GM23338 (cell line): ENCODE results near the gene GNB4. TPM values are rescaled to one million over a fixed set of nuclear protein-coding genes. Genes with fewer than 3 reads are reported as not detected.

Experiments
- ATAC-seq: fragments of 200-7000 bp; cut with Tn5 transposase; 3 replicates; pipeline ENCODE4 v1.9.1; 2020
- DNase-seq: peaks from one replicate; pipeline ENCODE4 v3.0.0-alpha.2; 2015; ENCODE audit warnings: low spot score
- H2AFZ ChIP-seq: fragments of 200-600 bp; sonication (generic); 2 replicates; pipeline ENCODE4 v1.8.0; 2016; ENCODE audit warnings: antibody characterized with exemption, mild to moderate bottlenecking, moderate library complexity
- H3F3A ChIP-seq: fragments of 200-600 bp; sonication (generic); replicated peaks from 2 replicates; pipeline ENCODE4 v1.8.0; 2017; ENCODE audit warnings: antibody characterized with exemption, mixed run types, low read depth
- H3K27ac ChIP-seq: fragments of 200-600 bp; sonication (generic); 2 replicates; pipeline ENCODE4 v1.6.1; 2016; ENCODE audit warnings: low read depth
- H3K27me3 ChIP-seq: fragments of 200-600 bp; sonication (generic); 2 replicates; pipeline ENCODE4 v1.8.0; 2016; ENCODE audit warnings: mild to moderate bottlenecking, mixed run types, moderate library complexity; ENCODE audit not compliant: insufficient read depth
- H3K36me3 ChIP-seq: fragments of 200-600 bp; sonication (generic); 2 replicates; pipeline ENCODE4 v1.8.0; 2016; ENCODE audit warnings: mild to moderate bottlenecking; ENCODE audit not compliant: insufficient read depth
- H3K4me1 ChIP-seq: fragments of 200-600 bp; sonication (generic); 2 replicates; pipeline ENCODE4 v1.8.0; 2016; ENCODE audit warnings: mild to moderate bottlenecking, moderate library complexity; ENCODE audit not compliant: insufficient read depth
- H3K4me2 ChIP-seq: fragments of 200-600 bp; sonication (generic); 2 replicates; pipeline ENCODE4 v1.7.1; 2017; ENCODE audit warnings: mixed run types
- H3K4me3 ChIP-seq: fragments of 200-600 bp; sonication (generic); 2 replicates; pipeline ENCODE4 v1.6.1; 2016; ENCODE audit warnings: mixed run types
- H3K79me2 ChIP-seq: fragments of 200-600 bp; sonication (generic); replicated peaks from 2 replicates; pipeline ENCODE4 v1.8.0; 2017; ENCODE audit warnings: mild to moderate bottlenecking; ENCODE audit not compliant: insufficient read depth
- H3K9me2 ChIP-seq: fragments of 200-600 bp; sonication (generic); 2 replicates; pipeline ENCODE4 v1.8.0; 2017; ENCODE audit not compliant: insufficient read depth
- H4K20me1 ChIP-seq: fragments of 200-600 bp; sonication (generic); replicated peaks from 2 replicates; pipeline ENCODE4 v1.8.0; 2017; ENCODE audit warnings: mild to moderate bottlenecking; ENCODE audit not compliant: insufficient read depth
- H3K27ac Mint-ChIP-seq: 2 replicates; pipeline ENCODE4 v1.8.0; 2020; ENCODE audit warnings: inconsistent platforms, mild to moderate bottlenecking, moderate library complexity, mixed read lengths
- H3K27me3 Mint-ChIP-seq: 3 replicates; pipeline ENCODE4 v1.8.0; 2022; ENCODE audit warnings: low read depth, mild to moderate bottlenecking, moderate library complexity, mixed read lengths, inconsistent platforms; ENCODE audit not compliant: insufficient read depth, poor library complexity
- H3K36me3 Mint-ChIP-seq: 3 replicates; pipeline ENCODE4 v1.8.0; 2021; ENCODE audit warnings: low read depth, mild to moderate bottlenecking, inconsistent platforms, moderate library complexity, mixed read lengths
- H3K4me1 Mint-ChIP-seq: 3 replicates; pipeline ENCODE4 v1.8.0; 2020; ENCODE audit warnings: mild to moderate bottlenecking, inconsistent platforms, mixed read lengths
- H3K4me3 Mint-ChIP-seq: 3 replicates; pipeline ENCODE4 v1.8.0; 2021; ENCODE audit warnings: moderate library complexity, mild to moderate bottlenecking, inconsistent platforms, mixed read lengths
- H3K9me3 Mint-ChIP-seq: 3 replicates; pipeline ENCODE4 v1.8.0; 2020; ENCODE audit warnings: moderate library complexity, mild to moderate bottlenecking, inconsistent platforms, mixed read lengths
- CREB1 ChIP-seq: fragments of 250-450 bp; sonication (Bioruptor Pico); IDR thresholded peaks from 2 replicates; pipeline ENCODE4 v1.5.0; 2020; ENCODE audit warnings: low read depth, mild to moderate bottlenecking, moderate library complexity
- EZH2 ChIP-seq: fragments of 200-600 bp; sonication (generic); IDR thresholded peaks from one replicate; pipeline ENCODE4 v1.8.0; 2017; ENCODE audit warnings: antibody characterized with exemption, mild to moderate bottlenecking, low read depth; ENCODE audit not compliant: unreplicated experiment
- EZH2phosphoT487 ChIP-seq: fragments of 200-600 bp; sonication (generic); IDR thresholded peaks from one replicate; pipeline ENCODE4 v1.8.1; 2018; ENCODE audit warnings: antibody characterized with exemption; ENCODE audit not compliant: unreplicated experiment
- JUNB ChIP-seq: IDR thresholded peaks from one replicate; pipeline ENCODE4 v1.6.1; 2016; ENCODE audit warnings: antibody characterized with exemption; ENCODE audit not compliant: unreplicated experiment
- NANOG ChIP-seq: IDR thresholded peaks from 2 replicates; pipeline ENCODE4 v1.6.1; 2016; ENCODE audit warnings: antibody characterized with exemption, borderline replicate concordance
- POLR2AphosphoS5 ChIP-seq: IDR thresholded peaks from 2 replicates; pipeline ENCODE4 v1.6.1; 2016; ENCODE audit warnings: antibody characterized with exemption, low read depth
- STAT1 ChIP-seq: IDR thresholded peaks from one replicate; pipeline ENCODE4 v1.6.1; 2016; ENCODE audit warnings: antibody characterized with exemption; ENCODE audit not compliant: unreplicated experiment
- ZNF114 ChIP-seq: fragments of 250-450 bp; sonication (Bioruptor Pico); IDR thresholded peaks from 2 replicates; pipeline ENCODE4 v1.5.0; 2020; ENCODE audit warnings: mild to moderate bottlenecking, moderate library complexity
- ZNF331 ChIP-seq: fragments of 250-450 bp; sonication (Bioruptor Pico); IDR thresholded peaks from 2 replicates; pipeline ENCODE4 v1.5.0; 2020; ENCODE audit warnings: low read depth, mild to moderate bottlenecking, moderate library complexity
- polyA plus RNA-seq: library from polyadenylated mRNA; unstranded; fragments of >200 nt; fragmentation: Nextera tagmentation; extraction: Ambion mirVana; gene quantifications from 2 replicates; pipeline ENCODE4 v1.2.1, GENCODE V29; 2016
- total RNA-seq: library from RNA; depleted of rRNA; stranded (reverse); fragments of >200 nt; shearing (Covaris generic); gene quantifications from 2 replicates; pipeline ENCODE4 v1.2.3, GENCODE V29; 2014
- TF ChIP-seq, protein P1 (sequence below): IDR thresholded peaks from one replicate; pipeline ENCODE4 v1.6.1; 2018; ENCODE audit warnings: antibody characterized with exemption; ENCODE audit not compliant: unreplicated experiment
- TF ChIP-seq, protein P2 (sequence below): fragments of 250-450 bp; sonication (Bioruptor Pico); IDR thresholded peaks from 2 replicates; pipeline ENCODE4 v1.5.0; 2020; ENCODE audit warnings: mild to moderate bottlenecking, moderate library complexity
- TF ChIP-seq, protein P3 (sequence below): IDR thresholded peaks from 2 replicates; pipeline ENCODE4 v1.6.1; 2016; ENCODE audit warnings: antibody characterized with exemption

GNB4 gene
- total and polyA plus RNA-seq, 2 experiments from 2014 or later = 11.3 to 28.4 TPM

DNA sequence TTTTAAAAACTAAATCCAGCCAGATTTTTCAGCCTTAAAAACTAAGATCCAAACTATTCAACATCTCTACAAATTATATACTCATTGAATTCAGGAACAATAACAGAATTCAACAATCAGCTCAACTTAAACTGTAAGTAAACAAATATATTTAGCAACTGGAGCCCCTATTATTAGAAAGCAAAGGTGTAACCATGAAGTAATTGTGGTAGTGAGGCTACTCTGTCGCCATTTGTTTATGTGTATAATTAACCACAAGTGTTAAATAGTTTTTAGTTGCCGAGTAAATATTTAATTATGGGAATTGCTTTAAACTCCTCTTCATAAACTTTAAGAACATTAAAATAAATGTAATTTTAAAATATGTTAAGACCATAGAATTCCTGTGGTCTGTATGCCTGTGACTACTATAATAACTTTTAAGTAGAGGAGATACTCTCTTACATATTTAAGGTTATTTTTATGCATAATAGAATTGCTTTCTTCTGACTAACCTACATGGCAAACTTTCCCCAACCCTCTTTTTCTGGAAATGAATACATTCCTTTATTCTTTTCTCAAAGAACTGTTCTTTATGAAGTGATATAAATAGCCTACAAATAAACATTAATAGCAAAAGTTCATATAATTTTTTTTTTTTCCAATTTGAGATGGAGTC is 52.6 kb downstream of the GNB4 start:
- no peak for TF ChIP-seq EZH2
- H3K4me2 ChIP-seq = no peak overlapping the region
- ATAC-seq = no peak

DNA sequence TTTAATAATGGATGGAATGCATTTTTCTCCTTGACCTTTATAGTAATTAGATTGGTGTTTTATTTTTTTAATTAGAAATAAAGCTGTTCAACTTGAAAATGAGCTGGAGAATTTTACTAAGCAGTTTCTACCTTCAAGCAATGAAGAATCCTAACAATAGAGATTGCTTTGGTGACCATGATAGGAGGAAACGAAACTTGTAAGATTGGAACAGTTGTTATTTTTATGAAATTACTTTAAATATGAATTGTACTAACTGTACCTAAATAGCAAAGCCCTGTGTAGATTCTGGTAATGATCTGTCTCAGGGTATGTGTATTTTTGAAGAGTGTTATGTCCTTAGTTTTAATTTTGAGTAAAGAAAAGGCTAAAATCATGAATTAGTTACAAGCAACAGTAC is 59.4 kb downstream of the GNB4 start:
- no peak overlapping the region for H3K4me3 ChIP-seq
- peaks cover 2% of the 10 kb centered on the region for H3K27me3 Mint-ChIP-seq
- H3K36me3 Mint-ChIP-seq = peaks cover 18% of the 10 kb centered on the region; the same call in 2 of the 3 replicates
- H3K4me3 Mint-ChIP-seq = no peak overlapping the region
- no peaks in the 10 kb centered on the region for H4K20me1 ChIP-seq
- H3K4me2 ChIP-seq = no peak overlapping the region
- H3K4me1 ChIP-seq = no peaks in the 10 kb centered on the region
- ATAC-seq = no peak
- DNase-seq = no peak
- H3K9me2 ChIP-seq = no peaks in the 10 kb centered on the region
- H3K27ac Mint-ChIP-seq = no peak overlapping the region
- H3F3A ChIP-seq = no peaks in the 10 kb centered on the region
- H3K9me3 Mint-ChIP-seq = no peaks in the 10 kb centered on the region
- peaks cover 20% of the 10 kb centered on the region; the same call in 1 of the 2 replicates for H3K36me3 ChIP-seq
- H2AFZ ChIP-seq = no peak overlapping the region
- no peaks in the 10 kb centered on the region for H3K79me2 ChIP-seq
- H3K27me3 ChIP-seq = no peaks in the 10 kb centered on the region
- no peaks in the 10 kb centered on the region for H3K4me1 Mint-ChIP-seq
- H3K27ac ChIP-seq = no peak overlapping the region
- TF ChIP-seq NANOG (no peak), ZNF331 (CRISPR knock-in tag) (no peak), CREB1 (CRISPR knock-in tag) (no peak), EZH2 (no peak), POLR2AphosphoS5 (no peak), EZH2phosphoT487 (no peak), JUNB (no peak), STAT1 (no peak), ZNF114 (CRISPR knock-in tag) (no peak)
- TF ChIP-seq, protein P1, sequence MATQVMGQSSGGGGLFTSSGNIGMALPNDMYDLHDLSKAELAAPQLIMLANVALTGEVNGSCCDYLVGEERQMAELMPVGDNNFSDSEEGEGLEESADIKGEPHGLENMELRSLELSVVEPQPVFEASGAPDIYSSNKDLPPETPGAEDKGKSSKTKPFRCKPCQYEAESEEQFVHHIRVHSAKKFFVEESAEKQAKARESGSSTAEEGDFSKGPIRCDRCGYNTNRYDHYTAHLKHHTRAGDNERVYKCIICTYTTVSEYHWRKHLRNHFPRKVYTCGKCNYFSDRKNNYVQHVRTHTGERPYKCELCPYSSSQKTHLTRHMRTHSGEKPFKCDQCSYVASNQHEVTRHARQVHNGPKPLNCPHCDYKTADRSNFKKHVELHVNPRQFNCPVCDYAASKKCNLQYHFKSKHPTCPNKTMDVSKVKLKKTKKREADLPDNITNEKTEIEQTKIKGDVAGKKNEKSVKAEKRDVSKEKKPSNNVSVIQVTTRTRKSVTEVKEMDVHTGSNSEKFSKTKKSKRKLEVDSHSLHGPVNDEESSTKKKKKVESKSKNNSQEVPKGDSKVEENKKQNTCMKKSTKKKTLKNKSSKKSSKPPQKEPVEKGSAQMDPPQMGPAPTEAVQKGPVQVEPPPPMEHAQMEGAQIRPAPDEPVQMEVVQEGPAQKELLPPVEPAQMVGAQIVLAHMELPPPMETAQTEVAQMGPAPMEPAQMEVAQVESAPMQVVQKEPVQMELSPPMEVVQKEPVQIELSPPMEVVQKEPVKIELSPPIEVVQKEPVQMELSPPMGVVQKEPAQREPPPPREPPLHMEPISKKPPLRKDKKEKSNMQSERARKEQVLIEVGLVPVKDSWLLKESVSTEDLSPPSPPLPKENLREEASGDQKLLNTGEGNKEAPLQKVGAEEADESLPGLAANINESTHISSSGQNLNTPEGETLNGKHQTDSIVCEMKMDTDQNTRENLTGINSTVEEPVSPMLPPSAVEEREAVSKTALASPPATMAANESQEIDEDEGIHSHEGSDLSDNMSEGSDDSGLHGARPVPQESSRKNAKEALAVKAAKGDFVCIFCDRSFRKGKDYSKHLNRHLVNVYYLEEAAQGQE = no peak
- TF ChIP-seq, protein P2, sequence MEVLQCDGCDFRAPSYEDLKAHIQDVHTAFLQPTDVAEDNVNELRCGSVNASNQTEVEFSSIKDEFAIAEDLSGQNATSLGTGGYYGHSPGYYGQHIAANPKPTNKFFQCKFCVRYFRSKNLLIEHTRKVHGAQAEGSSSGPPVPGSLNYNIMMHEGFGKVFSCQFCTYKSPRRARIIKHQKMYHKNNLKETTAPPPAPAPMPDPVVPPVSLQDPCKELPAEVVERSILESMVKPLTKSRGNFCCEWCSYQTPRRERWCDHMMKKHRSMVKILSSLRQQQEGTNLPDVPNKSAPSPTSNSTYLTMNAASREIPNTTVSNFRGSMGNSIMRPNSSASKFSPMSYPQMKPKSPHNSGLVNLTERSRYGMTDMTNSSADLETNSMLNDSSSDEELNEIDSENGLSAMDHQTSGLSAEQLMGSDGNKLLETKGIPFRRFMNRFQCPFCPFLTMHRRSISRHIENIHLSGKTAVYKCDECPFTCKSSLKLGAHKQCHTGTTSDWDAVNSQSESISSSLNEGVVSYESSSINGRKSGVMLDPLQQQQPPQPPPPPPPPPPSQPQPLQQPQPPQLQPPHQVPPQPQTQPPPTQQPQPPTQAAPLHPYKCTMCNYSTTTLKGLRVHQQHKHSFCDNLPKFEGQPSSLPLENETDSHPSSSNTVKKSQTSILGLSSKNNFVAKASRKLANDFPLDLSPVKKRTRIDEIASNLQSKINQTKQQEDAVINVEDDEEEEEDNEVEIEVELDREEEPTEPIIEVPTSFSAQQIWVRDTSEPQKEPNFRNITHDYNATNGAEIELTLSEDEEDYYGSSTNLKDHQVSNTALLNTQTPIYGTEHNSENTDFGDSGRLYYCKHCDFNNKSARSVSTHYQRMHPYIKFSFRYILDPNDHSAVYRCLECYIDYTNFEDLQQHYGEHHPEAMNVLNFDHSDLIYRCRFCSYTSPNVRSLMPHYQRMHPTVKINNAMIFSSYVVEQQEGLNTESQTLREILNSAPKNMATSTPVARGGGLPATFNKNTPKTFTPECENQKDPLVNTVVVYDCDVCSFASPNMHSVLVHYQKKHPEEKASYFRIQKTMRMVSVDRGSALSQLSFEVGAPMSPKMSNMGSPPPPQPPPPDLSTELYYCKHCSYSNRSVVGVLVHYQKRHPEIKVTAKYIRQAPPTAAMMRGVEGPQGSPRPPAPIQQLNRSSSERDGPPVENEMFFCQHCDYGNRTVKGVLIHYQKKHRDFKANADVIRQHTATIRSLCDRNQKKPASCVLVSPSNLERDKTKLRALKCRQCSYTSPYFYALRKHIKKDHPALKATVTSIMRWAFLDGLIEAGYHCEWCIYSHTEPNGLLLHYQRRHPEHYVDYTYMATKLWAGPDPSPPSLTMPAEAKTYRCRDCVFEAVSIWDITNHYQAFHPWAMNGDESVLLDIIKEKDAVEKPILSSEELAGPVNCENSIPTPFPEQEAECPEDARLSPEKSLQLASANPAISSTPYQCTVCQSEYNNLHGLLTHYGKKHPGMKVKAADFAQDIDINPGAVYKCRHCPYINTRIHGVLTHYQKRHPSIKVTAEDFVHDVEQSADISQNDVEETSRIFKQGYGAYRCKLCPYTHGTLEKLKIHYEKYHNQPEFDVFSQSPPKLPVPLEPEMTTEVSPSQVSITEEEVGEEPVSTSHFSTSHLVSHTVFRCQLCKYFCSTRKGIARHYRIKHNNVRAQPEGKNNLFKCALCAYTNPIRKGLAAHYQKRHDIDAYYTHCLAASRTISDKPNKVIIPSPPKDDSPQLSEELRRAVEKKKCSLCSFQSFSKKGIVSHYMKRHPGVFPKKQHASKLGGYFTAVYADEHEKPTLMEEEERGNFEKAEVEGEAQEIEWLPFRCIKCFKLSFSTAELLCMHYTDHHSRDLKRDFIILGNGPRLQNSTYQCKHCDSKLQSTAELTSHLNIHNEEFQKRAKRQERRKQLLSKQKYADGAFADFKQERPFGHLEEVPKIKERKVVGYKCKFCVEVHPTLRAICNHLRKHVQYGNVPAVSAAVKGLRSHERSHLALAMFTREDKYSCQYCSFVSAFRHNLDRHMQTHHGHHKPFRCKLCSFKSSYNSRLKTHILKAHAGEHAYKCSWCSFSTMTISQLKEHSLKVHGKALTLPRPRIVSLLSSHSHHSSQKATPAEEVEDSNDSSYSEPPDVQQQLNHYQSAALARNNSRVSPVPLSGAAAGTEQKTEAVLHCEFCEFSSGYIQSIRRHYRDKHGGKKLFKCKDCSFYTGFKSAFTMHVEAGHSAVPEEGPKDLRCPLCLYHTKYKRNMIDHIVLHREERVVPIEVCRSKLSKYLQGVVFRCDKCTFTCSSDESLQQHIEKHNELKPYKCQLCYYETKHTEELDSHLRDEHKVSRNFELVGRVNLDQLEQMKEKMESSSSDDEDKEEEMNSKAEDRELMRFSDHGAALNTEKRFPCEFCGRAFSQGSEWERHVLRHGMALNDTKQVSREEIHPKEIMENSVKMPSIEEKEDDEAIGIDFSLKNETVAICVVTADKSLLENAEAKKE (CRISPR knock-in tag) = no peak
- TF ChIP-seq, protein P3, sequence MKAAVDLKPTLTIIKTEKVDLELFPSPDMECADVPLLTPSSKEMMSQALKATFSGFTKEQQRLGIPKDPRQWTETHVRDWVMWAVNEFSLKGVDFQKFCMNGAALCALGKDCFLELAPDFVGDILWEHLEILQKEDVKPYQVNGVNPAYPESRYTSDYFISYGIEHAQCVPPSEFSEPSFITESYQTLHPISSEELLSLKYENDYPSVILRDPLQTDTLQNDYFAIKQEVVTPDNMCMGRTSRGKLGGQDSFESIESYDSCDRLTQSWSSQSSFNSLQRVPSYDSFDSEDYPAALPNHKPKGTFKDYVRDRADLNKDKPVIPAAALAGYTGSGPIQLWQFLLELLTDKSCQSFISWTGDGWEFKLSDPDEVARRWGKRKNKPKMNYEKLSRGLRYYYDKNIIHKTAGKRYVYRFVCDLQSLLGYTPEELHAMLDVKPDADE = no peak

More for the DNA sequence above, 52.6 kb downstream of the GNB4 start:
- no peak overlapping the region for H3K4me3 Mint-ChIP-seq
- Histone ChIP-seq H3K4me3 (no peak overlapping the region), H3K36me3 (no peaks in the 10 kb centered on the region), H3K4me1 (peaks cover 25% of the 10 kb centered on the region), H2AFZ (no peak overlapping the region), H3K27me3 (no peaks in the 10 kb centered on the region), H3K79me2 (no peaks in the 10 kb centered on the region), H3K27ac (no peak overlapping the region), H4K20me1 (no peaks in the 10 kb centered on the region), H3K9me2 (no peaks in the 10 kb centered on the region), H3F3A (no peaks in the 10 kb centered on the region)
- H3K27ac Mint-ChIP-seq = no peak overlapping the region
- H3K4me1 Mint-ChIP-seq = peaks cover 28% of the 10 kb centered on the region
- DNase-seq = no peak
- H3K36me3 Mint-ChIP-seq = peaks cover 5% of the 10 kb centered on the region; the same call in 2 of the 3 replicates
- no peaks in the 10 kb centered on the region for H3K9me3 Mint-ChIP-seq
- H3K27me3 Mint-ChIP-seq = peaks cover 2% of the 10 kb centered on the region
